NCI-H345 treated with DMSO at 0.1 percent for 48 hours (cell line): ENCODE data around the gene AKAP6.

Experiments used
- DNase-seq: peaks from one replicate; lab custom pipeline; 2025; ENCODE audit not compliant: unreplicated experiment; lab: John Stamatoyannopoulos, UW

Gene AKAP6

DNA sequence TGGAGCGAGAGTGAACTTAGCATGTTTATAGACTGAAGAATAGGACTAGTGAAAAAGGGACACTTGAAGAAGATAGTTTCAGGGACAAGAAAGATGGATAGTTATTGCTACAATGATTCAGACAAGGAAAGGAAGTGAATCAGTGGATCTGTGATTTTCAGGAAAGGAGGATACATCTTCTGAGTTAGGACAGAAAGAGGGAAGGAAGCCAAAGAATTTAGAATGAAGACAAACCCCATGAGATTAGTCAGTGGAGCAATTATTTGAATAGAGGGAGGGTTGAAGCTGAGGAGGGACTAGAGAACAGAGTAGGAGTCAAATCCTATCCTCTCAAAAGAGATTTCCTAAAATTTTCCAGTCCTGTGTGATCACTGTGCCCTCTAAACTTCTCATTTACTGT lies 282.7 kb downstream of the AKAP6 start:
- DNase-seq: no peak

GRCh38 chr14:32618991-32619390 lies 289.9 kb downstream of the AKAP6 start:
- DNase-seq: no peak

DNA sequence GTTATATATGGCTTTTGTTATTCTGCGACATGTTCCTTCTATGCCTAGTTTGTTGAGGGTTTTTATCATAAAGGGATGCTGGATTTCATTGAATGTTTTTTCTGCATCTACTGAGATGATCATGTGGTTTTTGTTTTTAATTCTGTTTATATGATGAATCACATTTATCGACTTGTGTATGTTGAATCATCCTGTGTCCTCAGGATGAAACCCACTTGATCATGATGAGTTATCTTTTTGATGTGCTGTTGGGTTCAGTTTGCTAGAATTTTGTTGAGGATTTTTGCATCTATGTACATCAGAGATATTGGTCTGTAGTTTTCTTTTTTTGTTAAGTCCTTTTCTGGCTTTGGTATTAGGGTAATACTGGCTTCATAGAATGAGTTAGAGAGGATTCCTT lies 291.2 kb downstream of the AKAP6 start:
- DNase-seq: no peak

DNA sequence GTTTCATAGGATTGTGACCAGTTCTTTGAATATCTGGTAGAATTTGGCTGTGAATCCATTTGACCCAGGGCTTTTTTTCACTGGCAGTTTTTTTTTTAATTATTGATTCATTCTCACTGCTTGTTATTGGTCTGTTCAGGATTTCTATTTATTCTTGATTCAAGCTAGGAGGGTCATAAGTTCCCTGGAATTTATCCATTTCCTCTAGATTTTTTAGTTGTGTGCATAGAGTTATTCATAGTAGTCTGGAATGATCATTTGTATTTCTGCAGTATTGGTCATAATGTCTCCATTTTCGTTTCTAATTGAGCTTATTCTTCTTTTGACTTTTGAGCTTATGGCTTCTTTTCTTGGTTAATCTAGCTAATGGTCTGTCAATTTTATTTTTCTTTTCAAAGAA lies 291.6 kb downstream of the AKAP6 start:
- no peak for DNase-seq

DNA sequence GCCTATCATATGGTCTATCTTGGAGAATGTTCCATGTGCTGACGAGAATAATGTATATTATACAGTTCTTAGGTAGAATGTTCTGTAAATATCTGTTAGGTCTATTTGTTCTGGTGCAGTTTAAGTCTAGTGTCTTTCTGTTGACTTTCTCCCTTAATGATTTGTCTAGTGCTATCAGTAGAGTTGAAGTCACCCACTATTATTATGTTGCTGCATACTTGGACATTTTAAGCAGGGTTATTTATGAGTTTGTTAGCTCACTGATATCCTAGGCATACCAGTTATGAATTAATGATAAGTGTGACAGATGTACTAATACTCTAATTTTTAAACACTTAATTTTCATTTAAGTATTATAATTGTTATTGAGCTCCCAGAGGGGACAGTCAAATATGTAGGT lies 292.5 kb downstream of the AKAP6 start:
- DNase-seq: no peak

GRCh38 chr14:32622742-32623141 lies 293.6 kb downstream of the AKAP6 start:
- DNase-seq: no peak

GRCh38 chr14:32623300-32624093 lies 294.4 kb downstream of the AKAP6 start:
- no peak for DNase-seq

DNA sequence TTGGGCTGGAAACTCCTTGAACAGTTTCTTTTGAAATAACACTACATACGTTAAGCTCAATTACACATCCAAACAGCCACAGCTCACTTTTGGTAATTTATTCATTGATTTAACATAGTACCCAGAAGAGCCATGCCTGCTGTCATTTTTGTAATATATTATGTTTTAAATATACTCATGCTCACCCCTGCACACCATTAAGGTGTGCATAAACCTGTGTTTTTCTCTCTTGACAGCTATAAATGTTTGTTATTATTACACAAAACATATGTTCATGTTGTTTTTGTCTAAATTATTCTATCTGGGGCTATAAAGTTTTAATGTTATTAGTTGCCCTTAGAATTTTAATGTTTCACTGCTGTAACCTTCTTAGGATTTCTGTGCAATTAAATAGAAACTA lies 296.1 kb downstream of the AKAP6 start:
- peak; percentile 4 for DNase-seq

DNA sequence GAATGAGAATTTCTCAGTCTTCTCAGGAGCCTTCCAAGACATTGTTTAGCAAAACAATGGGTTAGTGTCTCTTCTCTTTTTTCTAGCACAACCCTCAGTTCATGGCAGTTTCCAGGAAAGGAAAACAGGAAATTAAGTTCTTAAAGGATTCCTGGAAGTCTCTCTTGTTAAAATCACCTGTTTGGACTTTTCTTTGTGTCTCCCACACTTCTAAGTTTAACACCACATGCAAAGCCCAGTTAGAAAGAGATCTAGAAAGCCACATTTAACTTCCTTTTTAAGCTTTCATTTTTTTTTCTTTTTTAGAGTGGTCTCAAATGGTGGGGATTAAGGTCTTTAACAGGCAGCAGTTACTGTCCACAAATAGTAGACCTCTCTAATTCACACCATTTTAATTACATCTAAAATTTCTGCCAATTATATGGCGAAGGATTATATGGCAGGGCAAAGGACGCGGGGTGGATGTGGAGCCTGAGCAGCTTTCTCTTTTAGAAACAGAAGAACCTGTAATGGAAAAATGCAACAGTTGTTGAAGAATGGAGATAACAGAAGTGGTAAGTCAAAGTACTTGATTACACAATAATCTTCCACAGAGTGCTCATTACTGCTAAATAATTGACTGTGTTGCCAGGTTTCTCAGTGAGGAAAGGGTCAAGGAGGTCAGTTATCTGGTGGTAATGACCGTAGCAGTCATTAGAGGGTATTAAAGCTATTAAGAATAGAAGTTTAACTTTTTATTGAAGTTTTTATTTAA lies 298.6 kb downstream of the AKAP6 start:
- no peak for DNase-seq

GRCh38 chr14:32629236-32629635 lies 300.1 kb downstream of the AKAP6 start:
- DNase-seq: no peak

- no peak for DNase-seq
Observed at GRCh38 chr14:32630701-32631100, 301.6 kb downstream of the AKAP6 start.

DNA sequence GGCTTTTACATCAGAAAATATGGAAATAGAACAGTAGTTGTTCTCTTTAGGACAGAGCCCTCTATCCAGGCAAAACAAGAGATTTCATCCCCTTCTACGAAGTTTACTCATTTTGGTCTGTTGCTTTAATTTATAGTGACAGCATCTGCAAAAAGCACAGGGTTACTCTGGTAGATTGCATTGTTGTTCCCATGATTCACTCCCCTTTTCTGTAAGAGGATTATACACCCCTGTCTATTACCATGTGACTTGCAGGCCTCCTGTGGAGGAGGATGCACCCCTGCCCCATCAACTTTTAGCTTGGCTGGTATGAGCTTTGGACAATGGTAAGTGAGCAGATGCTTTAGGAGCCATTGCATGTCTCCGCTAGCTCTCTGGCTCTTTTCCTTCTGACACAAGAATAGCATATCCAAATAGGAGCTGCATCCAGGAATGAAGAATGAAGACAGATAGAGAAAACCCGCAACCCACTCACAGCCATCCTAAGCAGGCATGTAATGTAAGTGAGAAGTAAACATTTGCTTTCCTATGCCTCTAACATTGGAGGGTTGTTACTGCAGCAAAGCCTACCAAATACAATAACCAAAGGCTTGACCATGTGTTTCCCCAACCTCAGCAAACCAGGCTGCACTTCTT lies 304.2 kb downstream of the AKAP6 start:
- no peak for DNase-seq

DNA sequence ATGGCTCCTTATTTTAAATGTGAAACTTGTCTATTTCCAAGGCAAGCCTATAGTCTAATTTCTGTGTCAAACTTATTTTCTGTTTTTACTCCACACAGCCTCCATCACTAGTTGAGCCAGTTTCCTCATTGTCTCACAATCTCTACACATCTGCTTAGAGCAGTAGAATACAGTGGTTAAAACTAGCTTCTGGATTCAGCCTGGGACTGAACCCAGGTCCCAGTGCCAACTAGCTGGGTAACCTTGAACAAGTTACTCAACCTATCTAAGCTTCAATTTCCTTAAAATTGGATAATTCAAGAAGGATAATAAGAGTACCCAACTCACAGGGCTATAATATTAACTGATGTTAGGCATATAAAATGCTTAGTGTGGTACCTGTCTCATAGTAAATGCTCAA lies 304.8 kb downstream of the AKAP6 start:
- DNase-seq: no peak

GRCh38 chr14:32635061-32635719 lies 306.1 kb downstream of the AKAP6 start:
- DNase-seq: no peak

DNA sequence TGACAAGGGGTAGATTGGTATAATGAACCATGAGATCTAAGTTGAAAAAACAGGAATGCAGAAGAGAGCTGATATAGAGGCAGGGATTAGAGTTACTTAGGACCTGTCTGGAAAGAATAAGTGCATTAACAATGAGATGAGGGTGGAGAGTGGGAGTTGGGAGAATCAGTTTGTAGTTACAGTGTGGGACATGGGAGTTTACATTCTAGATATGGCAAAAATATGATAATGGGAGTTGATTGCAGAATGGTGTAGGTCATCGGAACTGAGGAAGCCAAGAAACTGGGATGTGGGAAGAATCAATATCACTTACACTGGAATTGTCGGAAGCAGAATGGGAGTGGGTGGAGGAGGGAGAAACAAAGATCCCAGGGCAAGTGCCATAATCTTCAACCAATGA lies 308.5 kb downstream of the AKAP6 start:
- no peak for DNase-seq

GRCh38 chr14:32639208-32639607 lies 310.1 kb downstream of the AKAP6 start:
- no peak for DNase-seq

- no peak for DNase-seq
Observed at GRCh38 chr14:32645551-32645950, 316.5 kb downstream of the AKAP6 start.

- no peak for DNase-seq
Observed at GRCh38 chr14:32648434-32648833, 319.3 kb downstream of the AKAP6 start.

GRCh38 chr14:32650030-32650429 lies 320.9 kb downstream of the AKAP6 start:
- no peak for DNase-seq

- DNase-seq: no peak
Observed at GRCh38 chr14:32650665-32651064, 321.6 kb downstream of the AKAP6 start.

DNA sequence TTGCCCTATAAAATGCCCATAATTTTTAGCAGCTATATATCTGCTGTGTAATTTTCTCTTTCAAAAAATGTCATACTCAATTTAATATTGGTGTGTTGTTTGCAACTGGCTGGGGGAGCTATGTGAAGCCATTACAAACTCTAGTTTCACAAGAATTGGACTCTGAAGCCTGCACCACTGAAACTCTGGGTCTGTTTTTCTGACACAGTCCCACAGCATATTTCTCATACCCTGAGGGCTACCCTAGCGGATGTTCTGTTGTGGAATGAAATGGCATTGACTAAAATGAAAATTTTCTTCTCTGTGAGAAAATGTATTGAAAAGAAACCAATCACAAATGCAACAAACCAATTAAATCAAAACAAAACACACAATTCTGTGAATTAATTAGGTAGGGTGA lies 325.0 kb downstream of the AKAP6 start:
- no peak for DNase-seq

DNA sequence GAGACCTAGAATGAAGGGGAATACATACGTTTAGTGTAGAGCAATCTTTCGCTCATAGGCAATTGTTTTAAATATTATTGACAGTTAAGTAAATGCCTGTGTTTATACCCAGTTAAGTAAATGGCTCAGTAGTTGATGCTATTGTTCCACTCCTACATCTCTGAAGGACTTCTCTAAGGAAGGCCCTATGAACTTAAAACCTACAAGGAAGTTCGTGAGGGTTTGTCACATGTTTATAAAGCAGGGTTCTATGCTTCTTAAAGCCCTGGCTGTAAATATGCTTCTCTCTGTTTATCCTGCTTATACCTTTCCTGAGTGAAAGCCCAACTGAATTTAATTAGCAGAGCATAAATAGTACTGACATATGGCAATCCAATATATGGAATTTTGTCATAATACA lies 327.5 kb downstream of the AKAP6 start:
- DNase-seq: no peak
